GM12878 (cell line): ENCODE results near the gene PMM1. TPM values are rescaled to one million over a fixed set of nuclear protein-coding genes. Genes with fewer than 3 reads are reported as not detected.

Experiments
- ATAC-seq: fragments of 200-7000 bp; cut with Tn5 transposase; 3 replicates; pipeline ENCODE4 v1.9.1; 2020; ENCODE audit warnings: mild to moderate bottlenecking, moderate library complexity
- BruUV-seq: library from RNA; stranded (reverse); fragments of 400-500 nt; replicated peaks from 2 replicates; lab custom pipeline; 2021; lab: Mats Ljungman, UMichigan
- CTCF ChIA-PET: fragments of 300-600 bp; sonication (Branson Sonifier 250); formaldehyde crosslinking; extraction: SDS; loops from one replicate; lab custom pipeline; 2021; ENCODE audit warnings: inconsistent platforms; lab: Yijun Ruan, JAX
- POLR2A ChIA-PET: fragments of 350-600 bp; formaldehyde crosslinking; extraction: SDS; loops from one replicate; lab custom pipeline; 2021; ENCODE audit warnings: inconsistent platforms; lab: Charles Lee
- RAD21 ChIA-PET: fragments of 300-600 bp; sonication (Branson Sonifier 250); formaldehyde crosslinking; loops from one replicate; lab custom pipeline; 2023; ENCODE audit warnings: antibody characterized with exemption; ENCODE audit not compliant: unreplicated experiment; lab: Charles Lee
- SMC1A ChIA-PET: fragments of 300-600 bp; sonication (Branson Sonifier 250); formaldehyde crosslinking; loops from one replicate; lab custom pipeline; 2023; ENCODE audit not compliant: unreplicated experiment, uncharacterized antibody; lab: Charles Lee
- DNase-seq: peaks from one replicate; pipeline ENCODE4 v3.0.0-alpha.2; 2011; ENCODE audit warnings: low read depth, low spot score
- FAIRE-seq: peaks from 3 replicates; lab custom pipeline; 2011; peaks lifted over from hg19 to GRCh38; lab: Jason Lieb, UNC
- H2AFZ ChIP-seq: 2 replicates; pipeline ENCODE4 v1.6.0; 2011; ENCODE audit warnings: low read depth, low read length, control low read depth; ENCODE audit not compliant: control insufficient read depth
- H3K27ac ChIP-seq: 2 replicates; pipeline ENCODE4 v1.5.1; 2011; ENCODE audit warnings: control low read depth; ENCODE audit not compliant: control insufficient read depth, insufficient read depth
- H3K27me3 ChIP-seq, 2 experiments: replicated peaks in 1 of 2; 2 replicates each; pipeline versions ENCODE4 v1.6.0 to v1.6.1; 2011; ENCODE audit warnings: low read length in 1 of 2; ENCODE audit not compliant: control insufficient read depth in 2 of 2, insufficient read depth in 2 of 2
- H3K36me3 ChIP-seq, 2 experiments: 2 replicates each; pipeline ENCODE4 v1.5.1; 2011; ENCODE audit warnings: low read length in 1 of 2; ENCODE audit not compliant: control insufficient read depth in 2 of 2, insufficient read depth in 2 of 2
- H3K4me1 ChIP-seq: 2 replicates; pipeline ENCODE4 v1.6.1; 2011; ENCODE audit warnings: mild to moderate bottlenecking, low read length, moderate library complexity, mixed read lengths; ENCODE audit not compliant: control insufficient read depth, insufficient read depth
- H3K4me2 ChIP-seq: 2 replicates; pipeline ENCODE4 v1.6.0; 2011; ENCODE audit warnings: control low read depth; ENCODE audit not compliant: control insufficient read depth, insufficient read depth
- H3K4me3 ChIP-seq: fragments of 200-600 bp; sonication (generic); 2 replicates; pipeline ENCODE4 v1.5.1; 2016
- H3K79me2 ChIP-seq: 2 replicates; pipeline ENCODE4 v1.6.0; 2011; ENCODE audit warnings: low read length; ENCODE audit not compliant: control insufficient read depth, insufficient read depth
- H3K9ac ChIP-seq: 2 replicates; pipeline ENCODE4 v1.8.0; 2011; ENCODE audit warnings: low read length, control low read depth, mixed read lengths; ENCODE audit not compliant: control insufficient read depth, insufficient read depth
- H3K9me3 ChIP-seq: replicated peaks from 3 replicates; pipeline ENCODE4 v1.5.1; 2011; ENCODE audit warnings: mild to moderate bottlenecking, low read length; ENCODE audit not compliant: control insufficient read depth, insufficient read depth
- H4K20me1 ChIP-seq: 2 replicates; pipeline ENCODE4 v1.6.0; 2011; ENCODE audit not compliant: control insufficient read depth, insufficient read depth
- BCL3 ChIP-seq: IDR thresholded peaks from 2 replicates; pipeline ENCODE4 v1.6.1; 2011; ENCODE audit warnings: borderline replicate concordance, low read depth, mild to moderate bottlenecking, moderate library complexity, low read length; ENCODE audit not compliant: insufficient read depth, poor library complexity, severe bottlenecking
- CHD2 ChIP-seq: IDR thresholded peaks from 2 replicates; pipeline ENCODE4 v1.6.1; 2011; ENCODE audit warnings: low read depth, low read length, improper control_type of control experiment, borderline replicate concordance
- CREB1 ChIP-seq: IDR thresholded peaks from 2 replicates; pipeline ENCODE4 v1.6.1; 2012; ENCODE audit warnings: low read depth, mild to moderate bottlenecking, inconsistent platforms
- CREM ChIP-seq: IDR thresholded peaks from 2 replicates; pipeline ENCODE4 v1.6.1; 2014; ENCODE audit warnings: antibody characterized with exemption, low read depth
- DPF2 ChIP-seq: fragments of 450-650 bp; IDR thresholded peaks from 2 replicates; pipeline ENCODE4 v1.6.1; 2017; ENCODE audit warnings: mild to moderate bottlenecking
- HDGF ChIP-seq: fragments of 450-650 bp; IDR thresholded peaks from 2 replicates; pipeline ENCODE4 v1.6.1; 2016; ENCODE audit warnings: antibody characterized with exemption
- IRF4 ChIP-seq: IDR thresholded peaks from 2 replicates; pipeline ENCODE4 v1.6.1; 2011; ENCODE audit warnings: low read depth, low read length
- IRF5 ChIP-seq: fragments of 450-650 bp; IDR thresholded peaks from 2 replicates; pipeline ENCODE4 v1.6.1; 2017; ENCODE audit warnings: borderline replicate concordance
- MYB ChIP-seq: fragments of 150-350 bp; IDR thresholded peaks from 2 replicates; pipeline ENCODE4 v1.6.1; 2014; ENCODE audit warnings: mild to moderate bottlenecking, low read depth, low read length, borderline replicate concordance
- RAD51 ChIP-seq: fragments of 450-650 bp; IDR thresholded peaks from 2 replicates; pipeline ENCODE4 v1.6.1; 2016; ENCODE audit warnings: moderate library complexity, mild to moderate bottlenecking, inconsistent platforms
- ZNF622 ChIP-seq: fragments of 450-650 bp; IDR thresholded peaks from 2 replicates; pipeline ENCODE4 v1.6.1; 2017; ENCODE audit warnings: mild to moderate bottlenecking, inconsistent platforms
- WGBS: methylation state at CpG from one replicate; pipeline ENCODE4 v1.1.6; 2016; ENCODE audit warnings: low lambda C conversion rate; ENCODE audit not compliant: insufficient replicate concordance, insufficient coverage; ENCODE audit errors: missing lambda C conversion rate; 5-methylcytosine and 5-hydroxymethylcytosine counted together
- in situ Hi-C: fragments of 300-500 bp; cut with MboI; formaldehyde crosslinking; loops from 9 replicates; pipeline ENCODE4 v1.14.3; 2018; ENCODE audit warnings: mixed read lengths
- intact Hi-C: fragments of 100-400 bp; cut with micrococcal nuclease; formaldehyde crosslinking; loops from one replicate; pipeline ENCODE4 v1.14.2; 2022; ENCODE audit not compliant: unreplicated experiment
- polyA plus RNA-seq, 11 experiments: library from polyadenylated mRNA; depleted of rRNA in 4 of 11; unstranded in 6 of 11; stranded (reverse) in 5 of 11; fragments of >200 nt; fragmentation: Nextera tagmentation in 4 of 11; fragmentation: Illumina TruSeq in 1 of 11; extraction: Ambion mirVana in 4 of 11; extraction: Trizol in 1 of 11; gene quantifications; 1 replicate in 1 of 11; 2 replicates in 10 of 11; pipeline versions ENCODE4 v1.2.1 to v1.2.3, GENCODE V29; 2011 to 2016; ENCODE audit warnings: inconsistent platforms in 2 of 11, missing spikeins in 2 of 11, low read depth in 1 of 11
- total RNA-seq, 4 experiments: library from RNA; depleted of rRNA in 3 of 4; stranded (reverse); fragments of >200 nt in 3 of 4; fragmentation: Illumina TruSeq in 1 of 4; extraction: Trizol in 1 of 4; gene quantifications; 2 replicates each; pipeline versions ENCODE4 v1.2.1 to v1.2.3, GENCODE V29; 2013 to 2021
- TF ChIP-seq, protein P1 (sequence below): IDR thresholded peaks from 2 replicates; pipeline ENCODE4 v1.6.1; 2012; ENCODE audit warnings: mild to moderate bottlenecking, low read depth, low read length
- TF ChIP-seq, protein P2 (sequence below): fragments of 450-650 bp; conservative IDR thresholded peaks from 2 replicates; pipeline ENCODE4 v1.6.1; 2017; ENCODE audit warnings: mild to moderate bottlenecking, moderate library complexity

Gene PMM1
- total and polyA plus RNA-seq, 10 of the 15 experiments (the other 5 are each of a cell fraction or from before 2014, with no cell fraction given) = 8.2 to 32.2 (median 16.9) TPM

DNA sequence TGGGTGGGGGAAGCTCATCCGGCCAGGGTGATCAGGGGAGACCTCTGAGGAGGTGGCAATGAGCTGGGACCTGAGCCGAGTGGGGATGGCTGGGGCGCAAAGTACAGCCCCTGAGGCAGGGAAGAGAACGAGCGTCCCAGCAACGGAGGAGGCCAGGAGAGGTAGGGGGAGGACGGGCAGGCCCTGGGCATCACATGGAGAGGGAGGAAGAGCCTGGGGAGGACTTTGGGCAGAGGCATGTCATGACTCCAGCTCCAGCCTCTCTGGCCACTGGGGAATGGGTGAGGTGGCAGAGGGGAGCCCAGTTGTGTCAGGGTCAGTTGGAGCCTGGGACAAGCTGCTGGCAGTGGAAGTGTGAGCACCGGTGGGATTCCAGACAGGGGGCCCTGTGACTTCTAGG, 11.5 kb downstream of the PMM1 start (continued):
- TF ChIP-seq, protein P1, sequence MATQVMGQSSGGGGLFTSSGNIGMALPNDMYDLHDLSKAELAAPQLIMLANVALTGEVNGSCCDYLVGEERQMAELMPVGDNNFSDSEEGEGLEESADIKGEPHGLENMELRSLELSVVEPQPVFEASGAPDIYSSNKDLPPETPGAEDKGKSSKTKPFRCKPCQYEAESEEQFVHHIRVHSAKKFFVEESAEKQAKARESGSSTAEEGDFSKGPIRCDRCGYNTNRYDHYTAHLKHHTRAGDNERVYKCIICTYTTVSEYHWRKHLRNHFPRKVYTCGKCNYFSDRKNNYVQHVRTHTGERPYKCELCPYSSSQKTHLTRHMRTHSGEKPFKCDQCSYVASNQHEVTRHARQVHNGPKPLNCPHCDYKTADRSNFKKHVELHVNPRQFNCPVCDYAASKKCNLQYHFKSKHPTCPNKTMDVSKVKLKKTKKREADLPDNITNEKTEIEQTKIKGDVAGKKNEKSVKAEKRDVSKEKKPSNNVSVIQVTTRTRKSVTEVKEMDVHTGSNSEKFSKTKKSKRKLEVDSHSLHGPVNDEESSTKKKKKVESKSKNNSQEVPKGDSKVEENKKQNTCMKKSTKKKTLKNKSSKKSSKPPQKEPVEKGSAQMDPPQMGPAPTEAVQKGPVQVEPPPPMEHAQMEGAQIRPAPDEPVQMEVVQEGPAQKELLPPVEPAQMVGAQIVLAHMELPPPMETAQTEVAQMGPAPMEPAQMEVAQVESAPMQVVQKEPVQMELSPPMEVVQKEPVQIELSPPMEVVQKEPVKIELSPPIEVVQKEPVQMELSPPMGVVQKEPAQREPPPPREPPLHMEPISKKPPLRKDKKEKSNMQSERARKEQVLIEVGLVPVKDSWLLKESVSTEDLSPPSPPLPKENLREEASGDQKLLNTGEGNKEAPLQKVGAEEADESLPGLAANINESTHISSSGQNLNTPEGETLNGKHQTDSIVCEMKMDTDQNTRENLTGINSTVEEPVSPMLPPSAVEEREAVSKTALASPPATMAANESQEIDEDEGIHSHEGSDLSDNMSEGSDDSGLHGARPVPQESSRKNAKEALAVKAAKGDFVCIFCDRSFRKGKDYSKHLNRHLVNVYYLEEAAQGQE = no peak
- no peak for TF ChIP-seq ZNF622
- no peak for TF ChIP-seq IRF5
- no peak for TF ChIP-seq CREB1
- no peak for TF ChIP-seq CREM
- no peak for TF ChIP-seq CHD2
- TF ChIP-seq RAD51 = no peak

- Histone ChIP-seq H3K4me2 (no peak overlapping the region), H3K4me3 (no peak overlapping the region), H3K79me2 (no peaks in the 10 kb centered on the region), H3K4me1 (no peaks in the 10 kb centered on the region), H3K9ac (no peak overlapping the region), H3K27me3 (no peaks in the 10 kb centered on the region), H3K36me3 (peaks cover 0 to 4% of the 10 kb centered on the region in 2 experiments; a peak in 2 of 4 replicates), H4K20me1 (no peaks in the 10 kb centered on the region), H2AFZ (no peak overlapping the region), H3K27ac (no peak overlapping the region), H3K9me3 (no peaks in the 10 kb centered on the region)
- ATAC-seq = peak; percentile 92
- FAIRE-seq = peak; percentile 23
- in situ Hi-C loops (no loop called here), intact Hi-C loops (loop anchor here (2.0 kb wide), 1 partner anchor 44 kb away; the partner anchor contains the start of genes DESI1 and XRCC6)
- ChIA-PET RAD21 (interaction anchor here (0.6 to 1.3 kb wide), 2 partner anchors 90 to 112 kb away, joined by 3 read pairs; no protein-coding TSS in a partner anchor), CTCF (interaction anchor here (1.0 to 2.7 kb wide), 7 partner anchors 10 to 173 kb away, joined by 3 to 15 read pairs (median 4); partner anchors contain the start of genes PMM1 and POLR3H), POLR2A (interaction anchor here (1.4 kb wide), 1 partner anchor 13 kb away, joined by 8 read pairs; the partner anchor contains the start of gene PMM1), SMC1A (no interaction called here)
- no peak for DNase-seq
- 74% methylated on average over 9 of the region's 9 CpGs for WGBS
- BruUV-seq = no TSS peak
- TF ChIP-seq HDGF (no peak), MYB (no peak), IRF4 (no peak), DPF2 (no peak), BCL3 (no peak)
- TF ChIP-seq, protein P2, sequence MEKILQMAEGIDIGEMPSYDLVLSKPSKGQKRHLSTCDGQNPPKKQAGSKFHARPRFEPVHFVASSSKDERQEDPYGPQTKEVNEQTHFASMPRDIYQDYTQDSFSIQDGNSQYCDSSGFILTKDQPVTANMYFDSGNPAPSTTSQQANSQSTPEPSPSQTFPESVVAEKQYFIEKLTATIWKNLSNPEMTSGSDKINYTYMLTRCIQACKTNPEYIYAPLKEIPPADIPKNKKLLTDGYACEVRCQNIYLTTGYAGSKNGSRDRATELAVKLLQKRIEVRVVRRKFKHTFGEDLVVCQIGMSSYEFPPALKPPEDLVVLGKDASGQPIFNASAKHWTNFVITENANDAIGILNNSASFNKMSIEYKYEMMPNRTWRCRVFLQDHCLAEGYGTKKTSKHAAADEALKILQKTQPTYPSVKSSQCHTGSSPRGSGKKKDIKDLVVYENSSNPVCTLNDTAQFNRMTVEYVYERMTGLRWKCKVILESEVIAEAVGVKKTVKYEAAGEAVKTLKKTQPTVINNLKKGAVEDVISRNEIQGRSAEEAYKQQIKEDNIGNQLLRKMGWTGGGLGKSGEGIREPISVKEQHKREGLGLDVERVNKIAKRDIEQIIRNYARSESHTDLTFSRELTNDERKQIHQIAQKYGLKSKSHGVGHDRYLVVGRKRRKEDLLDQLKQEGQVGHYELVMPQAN = no peak
Measured at GRCh38 chr22:41576877-41577276, 12.8 kb downstream of the PMM1 start.
